Limb (tissue), 2 donors: Measurements from ENCODE around the gene SYT13.

ENCODE experiments used
- DNase-seq, 2 donors: peaks; one replicate each; pipeline ENCODE4 v3.0.0-alpha.2; 2016; ENCODE audit errors: extremely low spot score in 2 of 2

SYT13 gene

DNA sequence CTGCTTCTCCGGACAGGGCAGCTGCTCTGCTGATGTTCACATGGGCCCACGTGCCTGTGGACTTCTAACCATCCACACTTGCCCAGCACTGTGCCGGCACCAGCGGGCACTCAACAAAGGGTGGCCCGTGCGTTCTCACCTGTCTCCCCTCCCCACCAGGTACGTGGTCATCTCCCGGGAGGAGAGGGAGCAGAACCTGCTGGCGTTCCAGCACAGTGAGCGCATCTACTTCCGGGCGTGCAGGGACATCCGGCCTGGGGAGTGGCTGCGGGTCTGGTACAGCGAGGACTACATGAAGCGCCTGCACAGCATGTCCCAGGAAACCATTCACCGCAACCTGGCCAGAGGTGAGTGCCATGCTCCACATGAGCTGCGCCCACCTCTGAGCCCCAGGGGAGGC is 66.7 kb downstream of the SYT13 start:
- DNase-seq = no peak

DNA sequence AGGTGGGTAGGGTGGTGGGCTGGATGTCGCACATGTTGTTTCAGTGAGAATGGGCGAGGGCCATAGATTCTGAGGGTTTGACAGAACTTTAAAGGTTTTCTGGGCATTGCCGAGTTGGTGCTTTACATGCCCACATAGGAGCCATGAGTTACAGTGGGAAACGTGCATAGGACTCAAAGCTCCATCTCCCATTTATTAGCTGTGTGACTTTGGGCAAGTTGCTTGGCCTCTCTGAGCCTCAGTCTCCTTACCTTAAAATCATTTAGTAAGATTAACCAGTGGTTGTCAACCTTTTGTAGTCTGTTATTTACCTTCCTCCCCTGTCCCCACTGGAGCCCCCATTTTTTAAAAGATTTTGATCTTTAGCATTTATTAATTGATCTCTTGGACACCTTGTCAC is 67.4 kb downstream of the SYT13 start:
- no peak for DNase-seq

DNA sequence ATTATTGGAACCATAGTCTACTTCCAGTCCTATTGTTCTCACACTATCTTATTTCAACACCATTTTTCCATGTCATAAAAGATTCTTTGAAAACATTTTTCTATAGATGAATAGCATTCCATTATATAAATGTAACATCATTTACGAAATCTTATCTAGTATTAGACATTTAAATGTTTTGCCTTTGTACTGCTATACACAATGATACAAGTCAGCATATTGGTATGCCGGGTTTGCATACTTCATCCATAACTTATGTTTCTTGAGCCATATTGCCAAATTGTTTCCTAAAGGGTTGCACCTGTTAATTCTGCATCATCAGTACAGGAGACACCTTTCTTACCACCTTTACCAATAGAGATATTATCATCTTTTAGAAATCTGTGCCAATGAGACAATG is 68.2 kb downstream of the SYT13 start:
- no peak for DNase-seq

DNA sequence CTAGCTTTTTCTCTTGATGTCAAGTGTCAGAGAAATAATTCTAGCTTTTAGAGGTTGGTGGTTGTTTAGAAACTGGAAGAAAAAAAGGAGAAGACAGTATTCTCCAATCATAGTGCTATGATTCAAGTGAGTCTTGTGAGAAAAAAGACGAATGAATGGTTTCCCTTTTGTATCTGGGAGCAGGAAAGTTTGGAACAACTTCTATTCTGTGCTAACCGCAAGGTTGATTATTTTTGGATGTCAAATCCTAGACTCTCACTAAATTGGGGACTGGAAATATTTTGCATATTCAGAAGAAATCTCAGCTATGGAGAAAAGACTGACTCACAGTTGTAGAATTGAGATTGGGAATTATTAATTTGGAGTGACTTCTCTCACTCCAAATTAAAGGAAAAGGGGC is 69.2 kb downstream of the SYT13 start:
- DNase-seq = no peak

DNA sequence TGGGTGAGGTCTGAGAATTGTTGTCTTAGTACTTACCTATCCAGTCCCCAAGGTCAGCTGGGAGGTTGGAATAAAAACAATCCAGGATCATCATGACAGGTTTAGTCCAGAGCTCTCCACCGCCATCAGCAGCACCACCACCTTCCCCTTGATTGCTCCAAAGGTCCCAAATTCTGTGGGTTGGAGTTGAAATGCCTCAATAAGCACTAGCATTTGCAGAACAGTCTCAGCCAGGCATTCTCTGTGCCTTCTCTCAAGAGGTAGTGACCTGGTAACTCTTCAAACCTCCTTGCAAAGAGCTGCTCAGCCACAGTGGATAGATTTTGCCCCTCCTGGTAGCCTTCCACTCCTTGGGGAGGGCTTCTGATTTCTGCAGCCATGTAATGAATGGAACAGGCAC is 70.1 kb downstream of the SYT13 start:
- DNase-seq = no peak

DNA sequence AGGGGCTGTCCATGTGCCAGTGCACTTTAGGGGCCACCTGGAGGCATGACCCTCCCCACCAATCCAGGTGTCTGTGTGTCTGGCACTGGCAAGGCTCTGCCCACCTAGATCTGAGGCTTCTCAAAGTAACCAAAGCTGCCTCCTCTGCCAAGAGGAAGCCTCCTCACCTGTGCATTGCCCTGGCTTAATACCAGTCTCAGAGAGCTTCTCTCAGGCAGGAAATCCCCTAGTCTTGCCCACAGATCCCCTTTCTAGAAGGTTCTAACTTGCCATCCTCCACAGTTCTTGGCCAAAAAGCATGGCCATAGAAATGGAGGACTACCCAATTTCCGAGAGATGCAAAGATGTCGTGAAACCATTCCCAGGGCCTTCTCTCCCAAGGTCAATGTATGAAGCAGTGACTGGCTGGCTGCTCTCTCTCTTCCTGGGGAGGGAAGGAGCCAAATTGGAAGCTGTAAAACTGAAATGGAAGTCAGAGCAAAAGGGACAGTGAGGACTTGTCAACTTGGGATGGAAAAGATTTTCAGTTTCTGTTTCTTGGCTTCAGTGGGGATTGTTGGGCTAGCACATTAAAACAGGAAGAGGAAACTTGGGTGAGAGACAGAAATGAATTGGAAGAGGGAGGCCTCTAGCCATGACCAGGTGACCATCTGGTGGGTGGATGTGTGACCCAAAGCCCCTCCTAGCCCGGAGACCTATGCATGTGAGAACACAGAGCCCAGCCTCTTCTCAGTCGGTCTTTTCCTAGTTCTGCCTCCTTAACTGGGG is 70.9 kb downstream of the SYT13 start:
- no peak for DNase-seq

DNA sequence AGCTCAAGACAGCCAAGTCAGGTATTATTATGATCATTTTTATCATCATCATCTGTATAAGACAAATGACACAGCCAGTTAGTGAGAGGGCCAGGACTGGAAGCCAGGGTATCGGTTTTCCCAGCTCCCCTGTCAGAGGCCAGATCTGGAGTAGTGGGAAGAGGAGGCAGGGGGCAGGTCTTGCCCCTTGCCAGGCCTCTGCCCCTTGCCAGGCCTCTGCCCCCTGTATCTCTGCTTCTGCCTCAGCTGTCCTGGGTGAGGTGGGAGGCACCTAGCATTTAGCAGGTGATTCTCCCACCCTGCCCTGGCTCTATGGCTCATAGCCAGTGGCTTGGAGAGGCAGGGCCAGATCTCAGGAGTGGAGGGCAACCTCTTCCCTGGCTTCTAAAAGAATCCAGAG is 72.4 kb downstream of the SYT13 start:
- no peak for DNase-seq

DNA sequence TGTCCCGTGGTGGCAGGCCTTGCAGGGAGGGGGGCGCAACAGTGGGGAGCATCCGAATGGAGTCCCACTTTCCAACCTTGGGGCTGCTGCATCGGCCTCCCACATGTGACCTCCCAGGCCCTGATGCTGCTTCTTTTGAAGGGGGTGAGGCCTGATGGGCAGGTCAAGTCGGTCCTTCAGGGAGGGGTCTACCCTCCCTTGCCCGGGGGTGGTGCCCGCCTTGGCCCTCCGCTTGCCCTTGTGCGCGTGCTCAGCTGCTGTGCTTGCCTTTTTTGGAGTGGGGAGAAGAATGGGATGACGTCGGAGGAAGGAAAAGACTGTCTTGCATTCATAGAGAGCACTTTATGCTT is 72.8 kb downstream of the SYT13 start:
- DNase-seq = no peak

DNA sequence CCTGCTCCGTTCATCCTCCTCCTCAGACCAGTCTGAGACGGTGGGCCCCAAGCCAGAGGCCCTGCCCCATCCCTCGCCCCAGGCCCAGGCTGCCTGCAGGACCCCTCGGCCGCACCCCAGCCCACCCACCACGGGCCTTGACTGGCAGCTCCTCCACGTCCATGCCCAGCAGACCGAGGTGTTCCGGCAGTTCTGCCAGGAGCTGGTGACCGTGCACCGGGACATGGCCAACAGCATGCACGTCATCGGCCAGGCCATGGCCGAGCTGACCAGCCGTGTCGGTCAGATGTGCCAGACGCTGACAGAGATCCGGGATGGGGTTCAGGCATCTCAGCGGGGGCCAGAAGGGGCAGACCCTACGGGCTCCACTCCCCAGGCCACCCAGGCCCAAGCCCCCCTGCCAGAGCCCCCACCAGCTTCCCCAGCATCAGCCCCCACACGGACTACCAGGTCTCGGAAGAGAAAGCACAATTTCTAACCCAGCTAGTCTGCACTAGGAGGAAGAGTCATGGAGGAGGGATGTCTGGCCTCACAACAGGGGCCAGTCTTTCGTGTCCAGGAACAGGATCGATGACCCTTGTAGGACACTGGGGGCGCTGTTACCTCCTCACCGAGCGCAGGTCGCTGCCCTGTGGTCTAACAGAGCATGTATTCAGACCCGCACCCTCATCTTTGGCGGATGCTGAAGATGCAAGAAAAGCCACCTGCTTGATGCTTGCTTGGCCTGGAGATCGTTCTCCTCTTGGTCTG is 73.4 kb downstream of the SYT13 start:
- no peak for DNase-seq

DNA sequence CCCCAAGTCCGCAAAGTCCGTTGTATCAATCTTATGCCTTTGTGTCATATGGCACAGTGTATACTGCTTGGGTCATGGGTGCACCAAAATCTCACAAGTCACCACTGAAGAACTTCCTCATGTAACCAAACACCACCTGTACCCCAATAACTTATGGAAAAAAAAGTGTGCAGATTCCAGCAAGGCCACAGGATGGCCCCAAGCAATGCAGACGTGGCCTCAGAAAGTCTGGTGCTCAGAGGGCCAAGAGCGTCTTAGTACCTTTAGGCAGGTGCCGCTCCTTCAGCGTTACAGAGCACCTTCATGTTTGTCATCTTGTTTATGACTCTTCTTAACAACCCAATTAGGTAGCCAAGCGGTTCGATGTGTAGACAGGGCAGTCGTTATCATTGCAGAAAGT is 74.4 kb downstream of the SYT13 start:
- DNase-seq = no peak

DNA sequence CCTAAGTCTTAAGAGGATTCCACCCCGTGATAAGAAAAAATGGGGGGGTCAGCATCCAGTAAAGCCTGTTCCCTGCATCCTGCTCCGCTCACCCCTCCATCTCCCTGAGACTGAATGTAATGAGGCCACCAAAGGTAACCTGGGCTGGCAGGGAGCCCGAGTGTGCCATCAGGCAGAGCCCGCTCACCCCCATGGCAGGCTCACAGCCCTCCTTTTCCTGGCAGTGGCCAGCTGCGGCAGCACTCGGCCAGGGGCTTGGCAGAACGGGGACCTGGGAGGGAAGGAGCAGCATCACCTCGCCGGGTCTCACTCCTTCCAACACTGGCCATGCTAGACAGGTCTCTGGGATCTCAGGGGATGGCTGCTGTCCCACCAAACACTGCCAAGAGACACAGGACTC is 75.3 kb downstream of the SYT13 start:
- DNase-seq = no peak

DNA sequence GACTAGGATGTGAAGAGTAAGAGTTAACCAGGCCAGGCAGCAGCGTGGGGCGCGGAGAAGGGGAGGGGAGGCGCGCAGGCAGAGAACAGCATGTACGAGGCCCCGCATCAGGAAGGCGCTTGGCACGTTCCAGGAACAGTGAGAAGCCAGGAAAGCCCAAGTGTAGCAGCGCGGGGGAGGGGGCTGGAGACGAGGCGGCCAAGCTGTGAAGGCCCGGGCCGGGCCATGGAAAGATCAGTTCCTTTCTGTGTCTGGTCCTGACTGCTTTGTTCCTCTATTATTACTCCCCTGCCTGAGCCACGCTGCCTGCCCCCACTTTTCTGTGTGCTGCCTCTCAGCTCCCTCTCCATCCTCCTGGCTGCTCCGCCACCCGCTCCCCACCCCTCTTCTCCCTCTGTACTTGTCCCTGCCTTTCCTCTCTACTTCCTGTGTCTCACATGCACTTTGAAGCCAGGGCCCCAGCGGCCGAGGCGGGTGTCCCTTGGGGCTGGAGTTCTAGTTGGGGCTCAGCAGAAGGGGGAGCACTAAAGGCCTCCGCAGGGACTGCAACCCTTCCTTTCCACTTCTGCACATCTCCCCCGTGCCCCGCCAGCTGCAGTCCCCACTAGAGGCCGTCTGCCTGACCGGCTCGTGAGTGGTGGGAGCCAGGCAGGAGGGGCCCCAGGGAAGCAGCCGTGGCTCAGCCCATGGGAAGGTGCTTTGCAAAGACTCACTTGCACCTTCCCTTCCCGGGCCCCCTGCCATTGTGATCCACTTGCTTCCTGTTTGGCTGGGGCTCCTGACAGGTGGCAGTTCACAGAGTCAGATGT is 76.0 kb downstream of the SYT13 start:
- DNase-seq = peak; percentile 92 to 96

DNA sequence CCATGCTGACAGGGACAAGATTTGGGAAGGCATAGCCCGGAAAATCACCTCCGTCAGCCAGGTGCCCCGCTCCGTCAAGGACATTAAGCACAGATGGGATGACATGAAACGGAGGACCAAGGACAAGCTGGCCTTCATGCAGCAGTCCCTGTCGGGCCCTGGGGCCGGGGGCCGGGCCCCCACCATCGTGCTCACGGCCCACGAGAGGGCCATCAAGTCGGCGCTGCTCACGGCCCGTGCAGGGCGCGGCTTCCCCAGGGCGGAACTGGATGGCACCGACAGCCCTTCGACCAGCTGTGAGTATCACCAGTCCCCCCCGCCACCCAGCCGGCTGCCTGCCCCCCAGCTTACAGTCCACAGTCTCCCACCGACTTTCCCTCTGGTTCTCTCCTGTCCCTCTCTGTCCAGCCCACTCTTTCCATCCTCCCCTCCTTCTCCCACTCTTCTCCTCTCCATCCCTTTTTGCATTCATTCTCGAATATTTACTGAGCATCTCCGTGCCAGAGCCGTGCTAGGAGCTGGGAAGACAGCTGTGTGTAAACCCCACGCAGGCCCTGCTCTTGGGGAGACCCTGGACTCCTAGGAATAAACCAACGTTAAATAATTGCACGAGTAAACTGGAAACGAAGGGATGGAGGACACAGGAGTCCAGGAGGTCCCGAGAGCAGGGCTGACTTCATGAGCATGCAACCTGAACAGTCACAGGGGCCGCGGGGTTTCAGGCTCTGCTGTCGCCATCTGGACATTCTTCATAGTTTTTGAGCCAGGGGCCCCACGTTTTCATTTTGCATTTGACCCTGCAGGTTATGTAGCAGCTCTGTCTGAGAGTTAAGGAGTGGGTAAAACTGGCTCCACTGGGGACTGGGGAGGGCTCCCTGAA is 76.9 kb downstream of the SYT13 start:
- DNase-seq = no peak

DNA sequence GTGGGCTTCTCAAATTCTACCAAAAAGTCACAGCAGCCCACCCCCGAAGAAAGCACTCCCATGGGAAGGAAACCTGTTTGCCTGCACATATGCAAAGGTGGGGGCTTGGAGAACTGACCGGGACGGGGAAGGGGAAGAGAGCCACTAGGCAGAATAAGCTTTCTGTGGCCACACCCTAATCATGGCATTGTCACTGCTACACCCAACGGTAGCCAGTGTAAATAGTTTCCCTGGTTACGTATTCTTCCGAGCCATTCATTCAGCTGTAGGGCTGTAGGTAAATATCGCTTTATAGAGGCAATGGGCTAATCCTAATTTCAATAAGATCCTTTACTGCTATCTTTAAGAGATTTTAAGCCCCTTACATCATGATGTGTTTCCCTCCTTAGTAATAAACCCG is 78.0 kb downstream of the SYT13 start:
- DNase-seq = no peak

DNA sequence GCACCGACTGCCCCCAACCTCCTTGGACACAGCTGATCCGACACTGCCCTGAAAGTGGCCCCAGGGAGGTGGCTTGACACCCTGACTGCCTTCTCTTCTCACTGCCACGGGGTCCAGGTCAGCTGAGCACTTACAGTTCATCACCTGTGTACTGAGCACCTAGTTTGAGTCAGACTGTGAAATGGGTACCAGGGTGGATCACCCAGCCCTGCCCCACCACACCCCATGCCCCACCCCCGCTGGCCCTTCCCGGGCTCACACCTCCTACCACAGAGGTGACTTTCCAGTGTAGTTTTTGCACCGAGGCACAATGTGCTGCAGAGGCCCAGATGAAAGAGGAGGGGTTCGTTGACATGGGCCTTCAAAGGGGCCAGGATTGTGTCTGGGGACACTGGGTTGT is 80.2 kb downstream of the SYT13 start:
- DNase-seq = no peak

DNA sequence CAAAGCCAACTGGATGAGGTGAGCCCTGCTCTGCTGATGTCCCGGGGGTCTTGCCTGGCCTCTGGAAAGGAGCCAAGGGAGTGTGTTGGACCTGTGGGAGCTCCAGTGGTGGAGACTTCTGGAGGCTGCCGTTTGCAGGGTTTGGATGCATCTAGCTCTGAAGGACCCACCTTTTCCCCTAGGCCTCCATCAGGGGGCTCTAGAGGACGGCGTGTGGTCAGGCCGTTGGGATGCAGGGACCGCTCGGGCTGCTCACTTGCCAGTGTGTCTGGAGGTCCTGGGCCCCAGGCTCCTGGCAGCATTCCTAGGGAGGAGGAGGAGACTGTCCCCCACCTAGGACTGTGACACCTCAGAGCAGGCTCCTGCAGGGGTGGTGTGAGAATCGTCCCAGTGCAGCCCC is 81.4 kb downstream of the SYT13 start:
- no peak for DNase-seq

DNA sequence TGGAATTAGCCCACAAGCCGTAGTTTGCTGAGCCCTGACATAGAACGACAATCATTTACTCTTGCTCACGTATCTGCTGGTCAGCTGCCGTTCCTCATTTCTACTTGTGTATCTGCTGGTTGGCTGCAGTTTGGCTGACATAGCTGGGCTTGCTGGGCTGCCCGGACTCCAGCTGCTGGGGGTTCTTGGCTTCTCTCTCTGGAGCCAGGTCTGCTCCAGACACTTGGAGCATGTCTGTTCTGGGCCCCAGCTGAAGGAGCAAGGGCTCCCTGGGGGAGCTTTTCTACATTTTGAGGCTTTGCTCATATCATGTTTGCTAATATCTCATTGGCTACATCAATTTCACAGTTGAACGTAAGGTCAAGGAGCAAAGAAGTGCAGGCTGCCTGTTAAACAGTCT is 92.4 kb downstream of the SYT13 start:
- no peak for DNase-seq
